Activated T-cell treated with anti-CD3 and anti-CD28 coated beads, Interleukin-2, amount 50 U/mL, for 24 hours (primary cell): ENCODE results near the gene TMEM59L.

Source experiments
- DNase-seq: peaks from one replicate; pipeline ENCODE4 v3.0.0-alpha.2; 2020
- H3K27ac Mint-ChIP-seq: 2 replicates; pipeline ENCODE4 v1.8.0; 2020; ENCODE audit warnings: mild to moderate bottlenecking, mixed read lengths
- H3K27me3 Mint-ChIP-seq: 2 replicates; pipeline ENCODE4 v1.8.0; 2020; ENCODE audit warnings: mixed read lengths
- H3K36me3 Mint-ChIP-seq: 2 replicates; pipeline ENCODE4 v1.8.0; 2020; ENCODE audit warnings: low read depth, mixed read lengths
- H3K4me1 Mint-ChIP-seq: 2 replicates; pipeline ENCODE4 v1.8.0; 2020; ENCODE audit warnings: low read depth, mixed read lengths
- H3K4me3 Mint-ChIP-seq: 2 replicates; pipeline ENCODE4 v1.8.0; 2020; ENCODE audit warnings: mild to moderate bottlenecking, moderate library complexity, mixed read lengths
- H3K9me3 Mint-ChIP-seq: 2 replicates; pipeline ENCODE4 v1.8.0; 2020; ENCODE audit warnings: mixed read lengths

The TMEM59L gene

GRCh38 chr19:18650021-18650390 lies 37.3 kb downstream of the TMEM59L start:
- Mint-ChIP-seq H3K27ac (no peak overlapping the region), H3K36me3 (peaks cover 14% of the 10 kb centered on the region), H3K9me3 (no peaks in the 10 kb centered on the region), H3K4me1 (peaks cover 11% of the 10 kb centered on the region), H3K4me3 (no peak overlapping the region), H3K27me3 (no peaks in the 10 kb centered on the region)
- no peak for DNase-seq

GRCh38 chr19:18650468-18651041 lies 37.9 kb downstream of the TMEM59L start:
- no peak for DNase-seq
- no peaks in the 10 kb centered on the region for H3K9me3 Mint-ChIP-seq
- H3K4me1 Mint-ChIP-seq: peaks cover 11% of the 10 kb centered on the region
- H3K27ac Mint-ChIP-seq: no peak overlapping the region
- H3K27me3 Mint-ChIP-seq: no peaks in the 10 kb centered on the region
- no peak overlapping the region for H3K4me3 Mint-ChIP-seq
- peaks cover 14% of the 10 kb centered on the region for H3K36me3 Mint-ChIP-seq

GRCh38 chr19:18651300-18651699 lies 38.6 kb downstream of the TMEM59L start:
- Mint-ChIP-seq H3K36me3 (peaks cover 14% of the 10 kb centered on the region), H3K27me3 (no peaks in the 10 kb centered on the region)

GRCh38 chr19:18651733-18652132 lies 39.1 kb downstream of the TMEM59L start:
- H3K27ac Mint-ChIP-seq: no peak overlapping the region
- H3K9me3 Mint-ChIP-seq: no peaks in the 10 kb centered on the region
- no peak overlapping the region for H3K4me3 Mint-ChIP-seq
- H3K4me1 Mint-ChIP-seq: peaks cover 8% of the 10 kb centered on the region
- DNase-seq: no peak
- H3K36me3 Mint-ChIP-seq: peaks cover 14% of the 10 kb centered on the region
- H3K27me3 Mint-ChIP-seq: no peaks in the 10 kb centered on the region

More at GRCh38 chr19:18651300-18651699, 38.6 kb downstream of the TMEM59L start:
- Mint-ChIP-seq H3K27ac (no peak overlapping the region), H3K9me3 (no peaks in the 10 kb centered on the region), H3K4me1 (peaks cover 11% of the 10 kb centered on the region), H3K4me3 (no peak overlapping the region)
- no peak for DNase-seq

GRCh38 chr19:18653853-18654252 lies 41.2 kb downstream of the TMEM59L start:
- peaks cover 12% of the 10 kb centered on the region for H3K36me3 Mint-ChIP-seq
- H3K4me3 Mint-ChIP-seq: no peak overlapping the region
- no peaks in the 10 kb centered on the region for H3K9me3 Mint-ChIP-seq
- H3K4me1 Mint-ChIP-seq: peaks cover 12% of the 10 kb centered on the region
- H3K27ac Mint-ChIP-seq: no peak overlapping the region
- no peaks in the 10 kb centered on the region for H3K27me3 Mint-ChIP-seq
- no peak for DNase-seq

- H3K4me3 Mint-ChIP-seq: no peak overlapping the region
- peaks cover 11% of the 10 kb centered on the region for H3K36me3 Mint-ChIP-seq
- DNase-seq: no peak
- H3K27me3 Mint-ChIP-seq: no peaks in the 10 kb centered on the region
- peaks cover 9% of the 10 kb centered on the region for H3K4me1 Mint-ChIP-seq
- H3K27ac Mint-ChIP-seq: no peak overlapping the region
- no peaks in the 10 kb centered on the region for H3K9me3 Mint-ChIP-seq
Measured at GRCh38 chr19:18654469-18654868, 41.8 kb downstream of the TMEM59L start.

- DNase-seq: no peak
- Mint-ChIP-seq H3K4me3 (no peak overlapping the region), H3K27me3 (no peaks in the 10 kb centered on the region), H3K9me3 (no peaks in the 10 kb centered on the region), H3K36me3 (peaks cover 5% of the 10 kb centered on the region), H3K4me1 (peaks cover 9% of the 10 kb centered on the region), H3K27ac (no peak overlapping the region)
Measured at GRCh38 chr19:18655173-18655844, 42.6 kb downstream of the TMEM59L start.

DNA sequence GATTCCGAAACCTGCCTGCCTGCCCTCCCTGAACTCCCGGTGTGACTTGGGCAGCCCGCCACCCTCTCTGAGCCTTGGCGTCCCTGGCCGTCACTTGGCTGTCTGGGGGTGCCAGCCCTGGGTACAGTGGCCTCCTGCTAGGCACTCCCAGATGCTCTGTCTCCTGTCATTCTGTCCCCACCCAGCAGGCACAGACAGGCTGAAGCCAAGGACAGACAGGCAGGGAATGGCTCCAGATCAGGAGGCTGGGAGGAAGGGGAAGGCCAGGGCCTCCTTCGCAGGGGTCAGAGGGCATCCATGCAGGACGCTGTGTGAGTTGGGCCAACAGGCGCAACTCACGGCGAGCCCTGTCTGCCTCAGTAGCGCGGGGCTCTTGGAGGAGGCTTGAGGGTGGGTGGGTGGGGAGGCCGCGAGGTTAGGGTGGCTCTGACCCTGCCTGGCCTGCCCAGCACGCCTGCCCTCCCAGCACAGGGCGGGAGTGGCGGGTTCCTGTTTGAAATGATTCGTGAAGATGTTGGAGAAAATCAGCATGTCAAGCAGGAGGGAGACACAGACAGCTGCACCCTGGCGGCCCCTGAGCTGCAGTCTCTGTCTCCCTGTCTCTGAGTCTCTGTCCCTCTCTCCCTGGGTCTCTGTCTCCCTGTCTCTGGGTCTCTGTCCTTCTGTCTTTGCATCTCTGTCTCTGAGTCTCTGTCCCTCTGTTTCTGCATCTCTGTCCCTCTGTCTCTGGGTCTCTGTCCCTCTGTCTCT lies 43.8 kb downstream of the TMEM59L start:
- DNase-seq: no peak
- Mint-ChIP-seq H3K36me3 (peaks cover 1% of the 10 kb centered on the region), H3K27me3 (no peaks in the 10 kb centered on the region), H3K9me3 (no peaks in the 10 kb centered on the region), H3K27ac (no peak overlapping the region), H3K4me3 (no peak overlapping the region), H3K4me1 (peaks cover 9% of the 10 kb centered on the region)

- no peak overlapping the region for H3K27ac Mint-ChIP-seq
- H3K9me3 Mint-ChIP-seq: no peaks in the 10 kb centered on the region
- no peak for DNase-seq
- peaks cover 9% of the 10 kb centered on the region for H3K4me1 Mint-ChIP-seq
- no peaks in the 10 kb centered on the region for H3K27me3 Mint-ChIP-seq
- H3K36me3 Mint-ChIP-seq: no peaks in the 10 kb centered on the region
- no peak overlapping the region for H3K4me3 Mint-ChIP-seq
Measured at GRCh38 chr19:18657590-18658365, 45.1 kb downstream of the TMEM59L start.

DNA sequence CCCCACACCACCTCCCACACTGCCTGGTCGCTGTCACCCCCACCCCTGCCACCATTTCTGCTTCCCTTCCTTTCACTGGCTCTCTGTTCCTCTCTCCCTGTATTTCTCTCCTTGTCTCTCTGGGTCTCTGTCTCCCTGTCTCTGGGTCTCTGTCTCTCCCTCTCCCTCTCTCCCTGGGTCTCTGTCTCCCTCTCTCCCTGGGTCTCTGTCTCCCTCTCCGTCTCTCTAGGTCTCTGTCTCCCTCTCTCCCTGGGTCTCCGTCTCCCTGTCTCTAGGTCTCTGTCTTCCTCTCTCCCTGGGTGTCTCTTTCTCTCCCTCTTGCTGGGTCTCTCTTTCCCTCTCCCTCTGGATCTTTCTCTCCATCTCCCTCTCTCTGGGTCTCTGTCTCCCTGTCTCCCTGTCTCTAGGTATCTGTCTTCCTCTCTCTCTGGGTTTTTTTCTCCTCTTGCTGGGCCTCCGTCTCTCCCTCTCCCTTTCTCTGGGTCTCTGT lies 45.7 kb downstream of the TMEM59L start:
- Mint-ChIP-seq H3K4me3 (no peak overlapping the region), H3K27me3 (no peaks in the 10 kb centered on the region), H3K9me3 (no peaks in the 10 kb centered on the region), H3K36me3 (no peaks in the 10 kb centered on the region), H3K27ac (peak overlapping the region; percentile 22), H3K4me1 (peaks cover 11% of the 10 kb centered on the region)
- DNase-seq: no peak

DNA sequence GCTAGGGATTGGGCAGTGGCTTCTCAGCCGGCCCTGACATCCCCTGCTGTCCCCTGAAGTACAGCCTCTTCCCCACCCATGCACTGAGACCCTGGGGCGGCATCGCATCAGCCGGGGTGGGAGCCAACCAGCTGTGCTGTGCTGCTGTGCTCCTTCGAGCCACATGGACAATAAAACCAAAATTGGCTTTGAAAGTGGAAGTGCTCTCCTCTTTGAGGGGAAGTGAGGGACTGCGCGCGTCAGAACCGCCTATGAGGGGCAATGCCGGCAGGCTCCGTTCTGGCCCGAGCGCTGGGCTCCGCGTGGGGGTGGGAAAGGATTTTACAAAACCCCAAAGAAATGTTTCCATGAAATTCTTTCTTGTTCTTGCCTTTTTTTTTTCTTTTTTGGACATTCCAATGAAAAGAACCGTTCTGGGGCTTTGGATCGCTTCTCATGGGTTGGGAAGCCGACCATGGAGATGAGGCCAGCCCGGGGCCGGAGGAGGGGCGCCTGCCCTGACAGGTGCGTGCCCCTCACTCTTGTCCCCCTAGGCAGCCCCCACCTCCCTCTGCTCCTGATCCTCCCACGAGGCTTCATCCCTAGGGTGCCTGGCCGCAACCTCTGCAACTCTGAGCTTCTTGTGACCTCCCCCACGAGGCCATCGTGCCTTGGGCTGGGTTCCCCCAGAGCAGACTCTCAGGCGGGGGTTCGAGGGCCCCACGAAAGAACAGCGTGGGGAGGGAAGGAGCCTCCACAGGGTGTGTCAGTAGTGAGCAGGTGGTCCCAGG lies 46.8 kb downstream of the TMEM59L start:
- H3K4me1 Mint-ChIP-seq: peaks cover 21% of the 10 kb centered on the region
- H3K36me3 Mint-ChIP-seq: peaks cover 1% of the 10 kb centered on the region
- H3K9me3 Mint-ChIP-seq: no peaks in the 10 kb centered on the region
- H3K27me3 Mint-ChIP-seq: no peaks in the 10 kb centered on the region
- no peak for DNase-seq
- no peak overlapping the region for H3K27ac Mint-ChIP-seq
- H3K4me3 Mint-ChIP-seq: no peak overlapping the region

DNA sequence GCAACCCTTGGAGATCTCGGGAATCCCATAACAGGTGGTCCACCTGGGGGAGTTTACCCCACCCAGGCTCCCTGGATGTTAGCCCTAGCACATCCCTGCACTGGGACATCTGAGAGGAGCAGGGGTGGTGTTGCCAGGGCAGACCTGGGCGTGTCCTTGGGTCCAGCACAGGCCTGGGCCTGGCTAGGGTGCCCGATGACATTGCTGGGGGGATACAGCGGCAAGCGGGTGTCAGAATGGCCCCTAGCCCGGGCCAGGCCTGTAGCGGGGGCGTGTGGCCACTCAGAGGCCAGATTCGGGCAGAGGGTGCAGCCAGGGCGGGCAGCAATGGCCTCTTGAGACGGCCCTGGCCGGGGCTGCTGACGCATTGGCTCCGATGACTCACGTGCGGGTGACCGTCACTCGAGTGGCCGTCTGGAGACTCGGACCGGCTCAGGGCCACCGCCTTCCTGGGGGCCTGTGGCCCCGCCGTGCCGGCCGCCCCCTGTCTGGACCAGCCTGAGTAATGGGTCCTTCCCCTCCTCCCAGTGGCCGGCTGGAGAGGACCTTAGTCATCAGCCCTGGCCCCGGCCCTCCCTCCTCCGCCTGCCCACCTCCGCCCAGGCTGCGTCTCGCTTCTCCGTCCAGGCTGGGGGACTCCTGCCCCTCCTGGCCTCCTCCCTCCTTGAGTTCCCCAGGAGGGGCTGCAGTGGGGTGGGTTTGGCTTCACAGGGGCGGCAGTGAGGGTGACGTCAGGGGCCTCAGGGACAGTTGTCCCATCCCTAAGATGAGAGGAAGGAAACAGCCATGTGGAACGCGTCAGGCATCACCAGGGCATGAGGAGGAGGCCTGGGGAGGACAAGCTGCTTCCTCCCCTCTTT lies 47.6 kb downstream of the TMEM59L start:
- no peaks in the 10 kb centered on the region for H3K27me3 Mint-ChIP-seq
- H3K27ac Mint-ChIP-seq: no peak overlapping the region
- H3K4me3 Mint-ChIP-seq: no peak overlapping the region
- peaks cover 21% of the 10 kb centered on the region for H3K4me1 Mint-ChIP-seq
- H3K36me3 Mint-ChIP-seq: peaks cover 1% of the 10 kb centered on the region
- no peaks in the 10 kb centered on the region for H3K9me3 Mint-ChIP-seq
- no peak for DNase-seq

- no peaks in the 10 kb centered on the region for H3K27me3 Mint-ChIP-seq
- DNase-seq: no peak
- peaks cover 1% of the 10 kb centered on the region for H3K36me3 Mint-ChIP-seq
- H3K9me3 Mint-ChIP-seq: no peaks in the 10 kb centered on the region
- H3K27ac Mint-ChIP-seq: peak overlapping the region; percentile 35
- peaks cover 21% of the 10 kb centered on the region for H3K4me1 Mint-ChIP-seq
- no peak overlapping the region for H3K4me3 Mint-ChIP-seq
Measured at GRCh38 chr19:18660939-18661670, 48.4 kb downstream of the TMEM59L start.
